Parathyroid adenoma (tissue), 2 donors: ENCODE measurements around the gene RBPJ.

ENCODE experiments used
- H2AFZ ChIP-seq: fragments of 300-600 bp; sonication (generic); one replicate; pipeline ENCODE4 v1.7.0; 2017; ENCODE audit warnings: antibody characterized with exemption, mild to moderate bottlenecking
- H3K27ac ChIP-seq: fragments of 300-600 bp; sonication (generic); one replicate; pipeline ENCODE4 v1.7.0; 2017
- H3K27me3 ChIP-seq: fragments of 300-600 bp; sonication (generic); one replicate; pipeline ENCODE4 v1.7.0; 2017; ENCODE audit warnings: low read length; ENCODE audit not compliant: control insufficient read depth, insufficient read depth
- H3K36me3 ChIP-seq: fragments of 300-600 bp; sonication (generic); one replicate; pipeline ENCODE4 v1.7.0; 2017; ENCODE audit warnings: low read length; ENCODE audit not compliant: control insufficient read depth, insufficient read depth
- H3K4me1 ChIP-seq: fragments of 300-600 bp; sonication (generic); one replicate; pipeline ENCODE4 v1.7.0; 2017; ENCODE audit warnings: control low read depth
- H3K4me2 ChIP-seq: fragments of 300-600 bp; sonication (generic); one replicate; pipeline ENCODE4 v1.7.0; 2017; ENCODE audit warnings: low read length
- H3K4me3 ChIP-seq: fragments of 300-600 bp; sonication (generic); one replicate; pipeline ENCODE4 v1.7.0; 2017; ENCODE audit warnings: low read depth, low read length
- H3K79me2 ChIP-seq: fragments of 300-600 bp; sonication (generic); one replicate; pipeline ENCODE4 v1.7.0; 2017; ENCODE audit warnings: control low read depth
- H3K9ac ChIP-seq: fragments of 300-600 bp; sonication (generic); one replicate; pipeline ENCODE4 v1.7.0; 2017; ENCODE audit warnings: mild to moderate bottlenecking
- H3K9me3 ChIP-seq: fragments of 300-600 bp; sonication (generic); one replicate; pipeline ENCODE4 v1.7.0; 2017; ENCODE audit warnings: low read length; ENCODE audit not compliant: control insufficient read depth
- TF ChIP-seq, protein P1 (sequence below): fragments of 300-600 bp; sonication (generic); IDR thresholded peaks from one replicate; pipeline ENCODE4 v1.7.0; 2017; ENCODE audit warnings: antibody characterized with exemption, mild to moderate bottlenecking
- donor health status: primary hyperparathyroidism.

Gene RBPJ

DNA sequence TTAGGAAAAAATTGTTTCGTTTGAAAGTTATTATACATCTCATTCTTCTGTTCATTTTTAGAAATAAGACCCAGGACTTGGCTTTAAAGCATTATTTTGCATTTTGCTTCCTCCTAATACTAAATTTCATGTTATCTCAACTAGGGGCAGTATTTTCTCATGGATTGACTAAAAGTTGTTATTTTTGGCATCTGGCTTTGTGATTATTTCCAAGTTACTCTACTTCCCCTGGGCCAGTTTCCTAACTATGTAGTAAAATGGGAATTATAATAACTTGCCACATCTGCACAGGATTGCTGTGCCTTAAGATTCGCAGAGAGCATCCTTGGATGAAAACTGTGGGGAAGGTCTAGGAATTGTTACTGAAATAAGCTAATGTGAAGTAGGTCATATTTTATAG, 3.0 kb downstream of the RBPJ start:
- Histone ChIP-seq H3K27ac (no peak overlapping the region), H2AFZ (no peak overlapping the region), H3K27me3 (no peaks in the 10 kb centered on the region), H3K4me3 (no peak overlapping the region), H3K79me2 (peaks cover 4% of the 10 kb centered on the region), H3K9me3 (no peaks in the 10 kb centered on the region), H3K4me1 (no peaks in the 10 kb centered on the region), H3K4me2 (no peak overlapping the region), H3K9ac (no peak overlapping the region), H3K36me3 (no peaks in the 10 kb centered on the region)
- TF ChIP-seq, protein P1, sequence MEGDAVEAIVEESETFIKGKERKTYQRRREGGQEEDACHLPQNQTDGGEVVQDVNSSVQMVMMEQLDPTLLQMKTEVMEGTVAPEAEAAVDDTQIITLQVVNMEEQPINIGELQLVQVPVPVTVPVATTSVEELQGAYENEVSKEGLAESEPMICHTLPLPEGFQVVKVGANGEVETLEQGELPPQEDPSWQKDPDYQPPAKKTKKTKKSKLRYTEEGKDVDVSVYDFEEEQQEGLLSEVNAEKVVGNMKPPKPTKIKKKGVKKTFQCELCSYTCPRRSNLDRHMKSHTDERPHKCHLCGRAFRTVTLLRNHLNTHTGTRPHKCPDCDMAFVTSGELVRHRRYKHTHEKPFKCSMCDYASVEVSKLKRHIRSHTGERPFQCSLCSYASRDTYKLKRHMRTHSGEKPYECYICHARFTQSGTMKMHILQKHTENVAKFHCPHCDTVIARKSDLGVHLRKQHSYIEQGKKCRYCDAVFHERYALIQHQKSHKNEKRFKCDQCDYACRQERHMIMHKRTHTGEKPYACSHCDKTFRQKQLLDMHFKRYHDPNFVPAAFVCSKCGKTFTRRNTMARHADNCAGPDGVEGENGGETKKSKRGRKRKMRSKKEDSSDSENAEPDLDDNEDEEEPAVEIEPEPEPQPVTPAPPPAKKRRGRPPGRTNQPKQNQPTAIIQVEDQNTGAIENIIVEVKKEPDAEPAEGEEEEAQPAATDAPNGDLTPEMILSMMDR = no peak

DNA sequence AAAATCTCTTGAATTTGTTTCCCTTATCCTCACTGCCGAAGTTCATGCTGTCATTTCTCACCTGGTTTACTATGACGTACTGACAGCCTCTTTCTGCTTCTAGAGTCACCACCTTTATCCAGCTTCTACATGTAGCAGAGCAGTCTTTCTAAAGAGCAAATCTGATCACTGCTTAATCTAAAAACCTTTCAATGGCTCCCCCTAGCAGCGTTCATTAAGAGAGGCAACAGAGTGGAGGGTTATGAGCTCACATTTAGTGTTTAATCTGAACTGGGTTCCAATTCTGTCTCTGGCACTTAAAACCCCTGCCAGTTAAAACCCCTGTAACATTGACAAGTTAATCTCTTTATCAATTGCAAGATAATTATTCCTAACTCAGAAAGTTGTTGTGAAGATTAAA, 4.4 kb downstream of the RBPJ start:
- Histone ChIP-seq H3K4me2 (no peak overlapping the region), H3K9ac (no peak overlapping the region), H3K4me1 (no peaks in the 10 kb centered on the region), H2AFZ (no peak overlapping the region), H3K79me2 (peaks cover 4% of the 10 kb centered on the region), H3K27me3 (no peaks in the 10 kb centered on the region), H3K36me3 (no peaks in the 10 kb centered on the region), H3K4me3 (no peak overlapping the region), H3K27ac (no peak overlapping the region), H3K9me3 (no peaks in the 10 kb centered on the region)
- TF ChIP-seq, protein P1 = no peak

DNA sequence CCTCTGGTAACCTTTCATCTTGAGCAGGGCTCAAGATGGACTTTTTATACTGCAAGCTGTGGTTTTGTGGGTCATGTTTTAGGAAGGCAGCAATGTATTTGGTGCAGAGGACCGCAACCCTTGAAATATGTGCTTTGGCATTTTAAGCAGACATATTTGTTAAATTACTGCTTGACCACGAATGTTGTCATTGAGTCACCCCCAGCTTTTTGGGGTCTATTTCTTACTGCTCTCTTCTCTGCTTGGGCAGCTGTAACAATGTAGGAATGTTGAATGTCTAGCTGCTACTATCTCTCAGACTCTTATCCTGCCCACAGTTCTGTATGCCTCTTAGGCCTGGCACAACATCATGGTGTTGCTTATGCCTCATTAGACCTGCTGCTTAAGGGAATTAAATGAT, 6.0 kb downstream of the RBPJ start:
- Histone ChIP-seq H3K4me1 (no peaks in the 10 kb centered on the region), H3K4me2 (no peak overlapping the region), H3K4me3 (no peak overlapping the region), H2AFZ (no peak overlapping the region), H3K27ac (no peak overlapping the region), H3K79me2 (peaks cover 5% of the 10 kb centered on the region), H3K27me3 (no peaks in the 10 kb centered on the region), H3K9me3 (no peaks in the 10 kb centered on the region), H3K9ac (no peak overlapping the region), H3K36me3 (no peaks in the 10 kb centered on the region)
- TF ChIP-seq, protein P1 = no peak

DNA sequence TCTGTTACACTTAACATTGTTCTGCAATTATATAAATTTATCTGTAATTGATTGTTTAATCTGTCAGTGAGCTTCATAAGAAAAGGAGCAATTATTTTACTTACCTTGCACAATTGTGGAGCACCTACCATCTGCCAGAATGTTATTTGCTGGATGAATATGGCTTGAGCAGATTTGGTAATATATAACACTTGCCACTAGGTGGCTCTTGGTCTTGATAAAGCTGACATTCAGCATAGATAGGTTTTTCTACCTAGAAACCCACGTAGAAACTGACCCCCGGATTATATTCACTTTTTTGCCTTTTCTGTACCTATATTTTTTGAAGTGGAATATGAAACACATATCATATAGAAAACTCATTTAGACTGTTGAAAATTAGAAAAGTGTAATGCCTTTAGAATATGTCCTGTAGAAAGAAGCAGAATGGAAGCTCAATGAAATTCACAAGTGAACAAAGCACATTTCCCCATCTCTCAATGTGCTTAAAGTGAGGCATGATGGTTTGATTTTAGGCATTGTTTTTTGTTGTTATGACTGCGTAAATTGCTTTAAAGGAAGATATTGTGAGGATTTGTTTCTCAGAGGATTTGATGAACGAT, 9.5 kb downstream of the RBPJ start:
- Histone ChIP-seq H3K27me3 (no peaks in the 10 kb centered on the region), H2AFZ (no peak overlapping the region), H3K4me3 (no peak overlapping the region), H3K27ac (no peak overlapping the region), H3K36me3 (no peaks in the 10 kb centered on the region), H3K4me2 (no peak overlapping the region), H3K4me1 (no peaks in the 10 kb centered on the region), H3K9ac (no peak overlapping the region), H3K9me3 (no peaks in the 10 kb centered on the region), H3K79me2 (peaks cover 6% of the 10 kb centered on the region)
- TF ChIP-seq, protein P1 = peak; percentile 46

DNA sequence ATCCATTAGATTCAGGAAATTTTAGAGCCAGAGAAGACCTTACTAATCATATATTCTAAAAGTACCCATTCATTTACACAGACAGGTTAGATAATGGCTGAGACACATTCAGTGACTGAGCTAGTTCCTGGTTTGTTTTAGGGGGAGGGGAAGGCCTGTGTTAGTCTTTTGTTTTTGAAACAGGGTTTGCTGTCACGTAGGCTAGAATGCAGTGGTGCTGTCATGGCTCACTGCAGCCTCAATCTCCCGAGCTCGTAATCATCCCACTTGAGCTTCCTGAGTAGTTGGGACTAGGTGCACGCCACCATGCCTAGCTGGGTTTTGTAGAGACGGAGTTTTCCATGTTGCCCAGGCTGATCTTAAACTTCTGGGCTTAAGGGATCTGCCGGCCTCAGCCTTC, 10.1 kb downstream of the RBPJ start:
- TF ChIP-seq, protein P1 = no peak
- H3K4me2 ChIP-seq = no peak overlapping the region
- no peaks in the 10 kb centered on the region for H3K27me3 ChIP-seq
- H3K27ac ChIP-seq = no peak overlapping the region
- H3K4me1 ChIP-seq = no peaks in the 10 kb centered on the region
- H3K9ac ChIP-seq = no peak overlapping the region
- no peak overlapping the region for H3K4me3 ChIP-seq
- H3K36me3 ChIP-seq = no peaks in the 10 kb centered on the region
- H3K9me3 ChIP-seq = no peaks in the 10 kb centered on the region
- peaks cover 8% of the 10 kb centered on the region for H3K79me2 ChIP-seq
- no peak overlapping the region for H2AFZ ChIP-seq
